ENCODE data around the gene UBE2Q1. TPM values are rescaled to one million over a fixed set of nuclear protein-coding genes. Genes with fewer than 3 reads are reported as not detected.

The UBE2Q1 gene
- total and polyA plus RNA-seq, 2 of the 8 experiments (the other 6 are each of a cell fraction or from before 2014, with no cell fraction given) = 13.2 to 95.8 TPM

- no peak overlapping the region for H2AFZ ChIP-seq (ENCODE audit: low read length)
- DNase-seq (ENCODE audit: low read depth in 1 of 2, low spot score in 2 of 2) (no peak), FAIRE-seq (no peak)
- no peak overlapping the region for H2BK12ac ChIP-seq (ENCODE audit: low read depth, low read length)
- no peak overlapping the region for H4K8ac ChIP-seq (ENCODE audit: extremely low read depth, insufficient read depth, low read length)
- peaks cover 2 to 3% of the 10 kb centered on the region in 2 experiments for H4K20me1 ChIP-seq (replicated peaks in 1 of 2; ENCODE audit: control insufficient read depth in 1 of 2, insufficient read depth in 2 of 2, low read length in 2 of 2)
- H3K18ac ChIP-seq (ENCODE audit: extremely low read depth, low read length) = no peak overlapping the region
- peaks cover 10% of the 10 kb centered on the region for H3K23me2 ChIP-seq (ENCODE audit: low read depth, low read length)
- CTCF ChIA-PET (ENCODE audit: partially characterized antibody) = interaction anchor here (1.6 to 2.4 kb wide), 3 partner anchors 11 to 321 kb away, joined by 4 to 13 read pairs (median 6); no protein-coding TSS in a partner anchor
- H2BK120ac ChIP-seq (replicated peaks; ENCODE audit: low read depth, low read length) = no peak overlapping the region
- no peaks in the 10 kb centered on the region for H3K27me3 ChIP-seq (replicated peaks in 1 of 4; ENCODE audit: control insufficient read depth in 3 of 4, extremely low read depth in 1 of 4, insufficient read depth in 3 of 4, low read length in 3 of 4)
- H4K91ac ChIP-seq (replicated peaks; ENCODE audit: insufficient read length, low read length) = no peak overlapping the region
- H3K79me2 ChIP-seq (ENCODE audit: control insufficient read depth in 1 of 2, insufficient read depth in 2 of 2, low read length in 2 of 2) = peaks cover 7 to 31% of the 10 kb centered on the region in 2 experiments; a peak in 3 of 4 replicates
- H3K4me3 ChIP-seq (ENCODE audit: extremely low read depth in 1 of 4, insufficient read depth in 2 of 4, low read depth in 3 of 4, low read length in 4 of 4) = peak overlapping the region; percentile 52 to 92 (median 82)
- peaks cover 5 to 14% (median 7%) of the 10 kb centered on the region in 4 experiments; a peak in 5 of 7 replicates for H3K4me1 ChIP-seq (replicated peaks in 1 of 4; ENCODE audit: control insufficient read depth in 3 of 4, insufficient read depth in 4 of 4, low read length in 3 of 4)
- H2BK15ac ChIP-seq (ENCODE audit: low read length) = no peak overlapping the region
- no peak overlapping the region for H3K23ac ChIP-seq (ENCODE audit: insufficient read length)
- H2BK20ac ChIP-seq (ENCODE audit: low read length) = no peak overlapping the region
- 0 out of 2 replicates have a peak overlapping the region, but pooled peaks have one; percentile 68 for H2BK5ac ChIP-seq (ENCODE audit: low read depth, low read length)
- H3K4me2 ChIP-seq (ENCODE audit: insufficient read depth in 1 of 2, low read depth in 2 of 2, low read length in 2 of 2) = peak overlapping the region; percentile 81 to 99
- peak overlapping the region; percentile 4 for H3K4ac ChIP-seq (replicated peaks; ENCODE audit: insufficient read length, low read depth, low read length)
- POLR2A ChIA-PET (ENCODE audit: partially characterized antibody) = interaction anchor here (0.7 to 1.1 kb wide), 3 partner anchors 10 to 414 kb away, joined by 3 read pairs; partner anchors contain the start of genes CHRNB2 and SHC1
- peak overlapping the region; percentile 42; the same call in 1 of the 2 replicates for H3K27ac ChIP-seq (ENCODE audit: low read depth, low read length)
- H3K56ac ChIP-seq (replicated peaks; ENCODE audit: insufficient read length, low read depth, low read length) = no peak overlapping the region
- 34% methylated on average over 7 of the region's 7 CpGs; no CpG with 5 or more reads in 1 of the 2 experiments for WGBS, 2 experiments (ENCODE audit: extremely low coverage in 1 of 2, insufficient coverage in 1 of 2, insufficient read length in 1 of 2, insufficient replicate concordance in 2 of 2, low coverage in 1 of 2, low lambda C conversion rate in 2 of 2, missing lambda C conversion rate in 1 of 2)
- H3K9ac ChIP-seq (replicated peaks in 1 of 4; ENCODE audit: extremely low read depth in 1 of 4, low read depth in 3 of 4, low read length in 3 of 4) = peak overlapping the region in 3 of 4 experiments; percentile 21 to 90 (median 70); a peak in 6 of 7 replicates
- no peak overlapping the region for H4K5ac ChIP-seq (ENCODE audit: insufficient read length, low read depth, low read length)
- peaks cover 6% of the 10 kb centered on the region for H3K79me1 ChIP-seq (ENCODE audit: low read depth, low read length)
- no peak overlapping the region for H3K14ac ChIP-seq (ENCODE audit: insufficient read length)
- no peak overlapping the region for H2AK5ac ChIP-seq (ENCODE audit: low read depth, low read length)
- H3K36me3 ChIP-seq (ENCODE audit: control insufficient read depth in 2 of 4, insufficient read depth in 4 of 4, low read length in 3 of 4) = peaks cover 18 to 35% (median 34%) of the 10 kb centered on the region in 4 experiments
- H3K9me3 ChIP-seq (ENCODE audit: insufficient read depth in 2 of 2, low read depth in 1 of 2, low read length in 1 of 2) = no peaks in the 10 kb centered on the region
- TF ChIP-seq YY1 (IDR thresholded peaks at IDR 0.05; ENCODE audit: low read depth, low read length) = no peak
- no peak for TF ChIP-seq CREB1 (IDR thresholded peaks at IDR 0.05)
- TF ChIP-seq SIRT6 (IDR thresholded peaks at IDR 0.05; ENCODE audit: low read length) = no peak
- no peak for TF ChIP-seq HDAC6 (IDR thresholded peaks at IDR 0.05; ENCODE audit: low read depth, low read length)
- TF ChIP-seq CBX5 (IDR thresholded peaks at IDR 0.05; ENCODE audit: low read depth, low read length) = no peak
- TF ChIP-seq CBX8 (IDR thresholded peaks at IDR 0.05; ENCODE audit: borderline replicate concordance, low read depth, low read length) = no peak
- no peak for TF ChIP-seq TEAD4 (IDR thresholded peaks at IDR 0.05; ENCODE audit: low read depth, low read length)
- TF ChIP-seq SIN3A (conservative IDR thresholded peaks at IDR 0.05 in 1 of 2, IDR thresholded peaks at IDR 0.05 in 1 of 2; ENCODE audit: low read depth in 1 of 2, low read length in 2 of 2) = no peak
- TF ChIP-seq PHF8 (conservative IDR thresholded peaks at IDR 0.05; ENCODE audit: low read depth, low read length) = no peak
- TF ChIP-seq JUN (IDR thresholded peaks at IDR 0.05; ENCODE audit: low read depth, low read length) = no peak
- TF ChIP-seq EZH2 (IDR thresholded peaks at IDR 0.05; ENCODE audit: low read depth, low read length, severe bottlenecking) = no peak
- no peak for TF ChIP-seq ZNF274 (IDR thresholded peaks at IDR 0.05; ENCODE audit: borderline replicate concordance, extremely low read depth, low read length)
Measured at GRCh38 chr1:154557248-154557938, 1.1 kb downstream of the UBE2Q1 start.

All from H1 (cell line).